IPS-NIHi7 (cell line): Measurements from ENCODE around the gene ZBTB24.
A peak's percentile ranks its signal among the peaks of the same experiment; 100 is the strongest.

Source experiments
- DNase-seq: peaks from one replicate; pipeline ENCODE4 v3.0.0; 2012; ENCODE audit warnings: mixed read lengths; ENCODE audit errors: extremely low spot score

ZBTB24 gene

GRCh38 chr6:109498936-109499335, 15.9 kb upstream of the ZBTB24 start:
- no peak for DNase-seq

GRCh38 chr6:109498052-109498451, 15.0 kb upstream of the ZBTB24 start:
- DNase-seq = no peak

GRCh38 chr6:109496036-109496772, 13.2 kb upstream of the ZBTB24 start:
- no peak for DNase-seq

- no peak for DNase-seq
These were observed 10.8 kb upstream of the ZBTB24 start for GRCh38 chr6:109493865-109494264.

GRCh38 chr6:109491207-109491938, 8.4 kb upstream of the ZBTB24 start:
- peak; percentile 23 for DNase-seq

- peak; percentile 20 for DNase-seq
These were observed 7.7 kb upstream of the ZBTB24 start for GRCh38 chr6:109490713-109491112.

GRCh38 chr6:109488001-109488400, 5.0 kb upstream of the ZBTB24 start:
- no peak for DNase-seq

- DNase-seq = no peak
These were observed 3.0 kb upstream of the ZBTB24 start for GRCh38 chr6:109486068-109486467.

- no peak for DNase-seq
These were observed 2.4 kb upstream of the ZBTB24 start for GRCh38 chr6:109485266-109485935.

- no peak for DNase-seq
These were observed 1.1 kb upstream of the ZBTB24 start for GRCh38 chr6:109484122-109484521.

- no peak for DNase-seq
These were observed 677 bp upstream of the ZBTB24 start for GRCh38 chr6:109483735-109484057.

- no peak for DNase-seq
These were observed 2.0 kb downstream of the ZBTB24 start for GRCh38 chr6:109480993-109481480.

- DNase-seq = no peak
These were observed 4.0 kb downstream of the ZBTB24 start for GRCh38 chr6:109478841-109479624.

GRCh38 chr6:109478222-109478805, 4.7 kb downstream of the ZBTB24 start:
- no peak for DNase-seq

- DNase-seq = no peak
These were observed 5.3 kb downstream of the ZBTB24 start for GRCh38 chr6:109477725-109478124.

- no peak for DNase-seq
These were observed 5.8 kb downstream of the ZBTB24 start for GRCh38 chr6:109477184-109477583.

GRCh38 chr6:109475625-109476024, 7.4 kb downstream of the ZBTB24 start:
- no peak for DNase-seq

- DNase-seq = no peak
These were observed 8.0 kb downstream of the ZBTB24 start for GRCh38 chr6:109474995-109475394.

- DNase-seq = no peak
These were observed 9.9 kb downstream of the ZBTB24 start for GRCh38 chr6:109473120-109473519.

GRCh38 chr6:109472132-109472995, 10.7 kb downstream of the ZBTB24 start:
- no peak for DNase-seq
